ENCODE results near the gene TNNC1.

The TNNC1 gene

DNA sequence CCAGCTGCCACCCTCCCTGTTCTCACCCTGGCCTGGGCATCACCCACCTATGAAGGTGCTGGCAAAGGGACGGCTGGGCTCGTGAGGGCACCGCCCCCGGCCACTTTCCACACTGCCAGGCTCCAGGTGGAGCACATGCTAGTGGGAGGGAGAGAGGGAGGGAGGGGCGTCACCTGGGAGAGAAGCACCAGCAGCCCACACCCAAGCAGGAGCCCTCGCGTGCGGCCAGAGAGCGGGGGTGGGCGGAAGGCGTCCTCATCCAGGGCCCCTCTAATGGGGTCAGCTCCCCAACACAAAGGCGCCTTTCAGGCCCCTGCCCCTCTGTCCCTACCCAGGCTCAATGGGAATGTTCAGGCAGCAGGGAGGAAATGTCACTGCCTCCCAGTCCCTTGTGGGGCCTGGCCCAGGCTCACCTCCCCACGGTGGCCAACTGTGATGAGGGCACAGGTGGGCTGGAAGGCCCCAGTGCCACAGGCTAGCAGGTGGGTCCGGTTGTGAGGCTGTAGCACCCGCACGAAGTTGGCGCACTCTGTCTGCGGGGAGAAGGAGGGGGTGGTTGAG, 12.0 kb downstream of the TNNC1 start:
- DNase-seq = no peak

DNA sequence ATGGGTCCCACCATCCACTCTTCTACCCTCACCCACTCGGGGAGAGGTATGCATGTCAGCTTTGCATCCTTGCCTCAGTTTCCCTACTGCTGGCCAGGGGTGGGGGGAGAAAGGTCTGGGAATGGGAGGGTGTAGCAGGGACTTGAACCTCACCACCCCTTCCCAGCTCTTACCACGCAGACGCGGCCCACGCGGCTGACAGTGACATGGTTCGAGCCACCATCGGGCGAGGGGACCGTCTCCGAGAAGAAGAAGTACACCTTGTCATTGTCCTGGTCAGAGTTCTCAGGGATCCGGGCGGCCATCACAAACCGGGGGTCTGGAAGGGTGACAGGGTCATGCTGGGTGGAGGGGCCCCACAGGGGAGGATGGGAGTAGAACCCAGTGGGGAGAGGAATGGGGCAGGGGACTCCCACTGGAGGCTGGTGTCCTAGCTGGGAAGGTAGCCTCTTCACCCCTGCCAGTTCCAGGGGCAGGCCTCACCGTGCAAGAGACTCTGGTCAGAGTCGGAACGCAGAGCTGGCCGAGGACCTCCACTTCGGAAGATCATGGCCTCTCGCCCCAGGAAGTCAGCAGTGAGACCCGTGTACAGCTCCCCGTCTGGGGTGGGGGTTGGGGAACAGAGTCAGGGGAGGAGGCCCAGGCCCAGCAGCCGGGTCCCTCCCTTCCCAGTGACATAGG, 12.6 kb downstream of the TNNC1 start:
- DNase-seq = no peak

DNA sequence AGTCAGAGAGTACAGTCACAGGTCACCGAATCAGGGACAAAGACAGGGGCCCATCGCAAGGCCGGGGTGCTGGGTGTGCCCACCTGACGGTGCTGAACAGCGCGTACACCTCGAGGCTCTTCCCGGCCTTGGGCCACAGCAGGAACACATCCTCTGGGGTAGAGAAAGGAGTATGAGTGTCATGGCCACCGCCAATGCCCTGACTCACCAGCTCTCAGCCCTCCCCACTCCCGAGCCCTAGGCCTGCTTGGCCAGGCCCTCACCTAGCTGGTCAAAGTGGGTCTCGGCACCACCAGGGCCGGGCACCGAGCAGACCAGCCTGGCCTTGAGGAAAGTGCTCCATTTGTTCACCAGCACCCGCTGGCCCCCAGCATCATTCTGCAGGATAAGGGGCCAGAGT, 13.2 kb downstream of the TNNC1 start:
- DNase-seq = no peak

DNA sequence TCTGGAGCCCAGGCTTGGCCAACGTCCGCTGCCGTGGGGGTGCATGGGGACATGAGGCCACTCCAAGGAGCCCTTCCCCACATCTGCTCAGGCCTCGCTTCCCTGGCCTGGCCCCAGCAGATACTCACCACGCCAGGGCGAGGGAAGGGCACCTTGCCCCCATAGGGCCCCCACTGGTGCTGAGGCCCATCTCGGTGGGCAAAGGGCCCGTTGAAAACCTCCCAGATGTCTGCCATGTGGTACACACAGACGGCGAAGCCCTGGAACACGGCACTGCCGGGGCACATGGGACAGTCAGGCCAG, 13.6 kb downstream of the TNNC1 start:
- no peak for DNase-seq

DNA sequence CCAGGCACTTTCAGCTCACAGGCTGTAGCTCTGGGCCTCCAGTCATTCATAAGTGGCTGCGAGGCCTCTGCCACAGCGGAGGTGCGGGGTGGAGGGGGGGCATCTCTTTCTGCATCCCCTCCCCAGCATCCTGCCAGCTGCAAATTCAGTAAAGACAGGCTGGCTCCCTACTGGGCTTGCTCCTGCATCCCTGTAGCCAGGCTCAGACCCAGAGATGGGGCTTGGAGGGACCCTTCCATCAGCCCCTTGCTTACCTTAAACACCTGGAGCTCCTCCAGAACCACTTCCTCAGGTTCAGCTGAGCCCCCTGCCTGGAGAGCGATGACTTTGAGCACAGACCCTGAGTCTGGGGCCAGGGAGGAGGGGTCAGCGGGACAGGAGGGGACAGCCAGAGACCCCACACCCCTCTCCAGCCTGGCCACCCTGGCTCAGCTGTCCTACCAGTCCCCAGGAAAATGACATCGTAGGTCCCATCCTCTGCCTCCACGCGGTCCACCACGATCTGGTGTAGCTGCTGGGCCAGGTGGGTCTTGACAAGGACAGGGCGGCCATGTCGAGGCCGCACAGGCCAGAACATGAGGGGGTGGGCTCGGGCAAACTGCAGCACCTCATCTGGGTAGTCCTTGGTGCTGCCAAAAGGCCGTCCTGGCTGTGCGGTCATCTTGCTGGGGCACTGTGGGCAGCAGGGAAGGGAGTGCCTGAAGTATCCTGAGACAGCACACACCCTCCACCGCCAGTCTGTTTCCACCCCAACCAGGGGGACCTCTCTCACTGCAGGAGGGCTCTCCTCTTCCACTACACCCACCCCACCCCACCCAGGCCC, 14.2 kb downstream of the TNNC1 start:
- DNase-seq = no peak

DNA sequence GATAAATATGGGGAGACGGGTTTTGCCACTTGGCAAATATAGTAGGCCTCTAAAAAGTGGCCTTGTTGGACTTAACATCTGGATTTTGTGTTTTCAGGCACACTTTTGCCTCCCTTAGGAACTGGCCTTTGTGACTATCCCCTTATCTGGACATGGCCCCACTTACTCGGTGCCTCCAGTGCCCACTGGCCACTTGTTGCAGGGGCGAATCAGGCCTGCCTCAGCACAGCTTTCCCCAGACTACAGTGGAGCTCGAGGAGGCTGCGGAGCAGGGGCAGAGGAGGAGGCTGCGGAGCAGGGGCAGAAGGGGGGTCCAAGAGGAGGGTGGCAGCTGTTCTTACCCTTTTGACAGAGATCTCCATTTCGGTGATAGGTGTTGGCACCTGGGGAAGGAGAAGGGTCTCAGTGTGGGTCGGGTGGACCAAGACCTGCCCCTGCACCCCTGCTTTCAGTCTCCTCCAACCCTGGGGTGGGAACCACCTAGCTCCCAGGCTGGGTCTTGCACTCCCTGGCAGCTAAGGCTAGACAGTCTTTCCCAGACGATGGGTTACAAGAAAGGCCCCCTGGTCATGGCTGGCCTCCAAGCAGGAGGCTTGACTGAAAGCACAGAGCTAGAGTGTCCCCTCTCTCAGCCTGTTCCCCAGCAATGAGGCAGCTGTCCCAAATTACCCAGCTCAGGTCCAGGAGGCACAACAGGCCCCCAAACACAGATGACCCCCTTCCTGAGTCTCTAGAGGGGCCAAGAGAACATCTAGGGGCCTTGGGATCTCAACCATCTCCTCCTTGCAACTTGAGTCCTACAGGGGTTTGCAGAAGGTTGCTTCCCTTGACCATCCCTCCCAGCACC, 15.0 kb downstream of the TNNC1 start:
- DNase-seq = no peak

DNA sequence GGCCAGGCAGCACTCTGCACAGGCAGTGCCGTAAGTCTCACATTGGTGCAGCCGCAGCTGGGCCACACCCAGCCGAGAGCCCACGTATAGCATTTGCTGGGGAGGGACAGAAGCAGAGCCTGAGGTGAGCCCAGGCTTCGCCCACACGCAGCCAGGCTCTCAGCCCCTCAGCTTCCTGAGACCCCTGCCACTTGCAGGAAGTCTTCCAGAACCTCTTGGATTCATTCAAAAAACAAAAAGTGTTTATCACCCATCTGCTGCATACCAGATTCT, 15.8 kb downstream of the TNNC1 start:
- DNase-seq = no peak

DNA sequence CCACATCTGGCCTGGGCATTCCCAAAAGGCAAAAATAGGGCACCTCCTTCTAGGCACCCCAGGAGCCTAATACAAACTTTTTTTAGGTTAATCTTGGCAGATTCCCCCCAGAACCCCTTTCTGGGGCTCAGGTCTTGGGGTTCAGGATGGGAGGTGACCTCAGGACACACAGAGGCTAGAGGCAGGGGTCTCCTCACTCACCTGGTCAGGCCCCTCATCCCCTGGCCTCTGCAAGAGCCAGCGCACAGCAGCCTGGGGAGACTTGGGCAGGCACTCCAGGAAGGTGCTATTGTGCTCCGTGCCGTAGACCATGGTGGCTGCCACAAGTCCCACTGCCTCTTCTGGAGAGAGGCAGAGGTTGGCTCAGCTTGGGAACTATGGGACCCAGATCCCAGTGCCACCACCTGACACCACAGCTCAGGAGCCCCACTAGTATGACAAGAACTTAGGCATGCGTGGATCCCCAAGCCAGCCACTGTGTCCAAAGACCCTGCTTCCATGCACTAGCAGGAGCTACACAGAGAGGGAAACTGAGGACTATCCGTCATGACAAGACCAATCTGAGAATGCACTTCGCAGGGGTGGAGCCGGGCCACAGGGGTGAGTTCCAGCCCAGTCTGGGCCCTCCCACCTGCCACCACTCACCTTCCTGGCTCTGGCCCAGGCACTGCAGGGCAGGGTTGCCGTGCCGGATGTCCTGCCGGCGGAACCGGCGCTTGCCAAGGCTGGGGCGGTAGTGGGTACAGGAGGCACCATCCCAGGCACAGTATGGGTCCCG, 16.3 kb downstream of the TNNC1 start:
- peak; percentile 23 for DNase-seq

DNA sequence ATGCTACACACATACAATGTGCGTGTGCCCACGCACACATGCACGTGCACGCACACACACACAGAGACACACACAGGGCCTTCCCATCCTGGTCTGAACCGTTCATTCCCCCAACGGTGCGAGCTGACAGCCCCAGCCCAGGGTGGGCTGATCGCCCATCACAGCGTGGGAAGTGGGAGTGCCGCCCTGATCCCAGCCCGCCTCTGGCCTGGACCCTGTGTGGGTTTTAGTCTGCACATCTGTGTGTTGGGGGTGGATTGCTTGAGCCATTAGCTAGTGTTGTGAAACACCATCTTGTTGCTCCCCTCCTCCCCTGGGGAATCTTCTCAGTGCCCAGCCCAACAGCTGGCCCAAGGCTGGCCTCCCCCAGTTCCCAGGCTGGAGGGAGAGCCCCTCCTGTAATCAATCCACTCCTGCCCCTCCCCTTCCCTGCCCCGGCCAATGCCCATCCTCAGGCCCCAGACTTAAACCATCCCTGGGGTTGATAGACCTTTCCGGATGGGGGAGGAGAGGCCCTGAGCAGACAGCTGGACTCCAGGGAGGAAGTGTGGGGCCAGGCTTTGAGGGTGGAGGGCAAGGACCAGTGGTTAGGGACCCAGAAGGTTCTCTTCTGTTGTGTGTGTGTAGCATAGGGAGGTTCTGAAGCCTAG, 17.2 kb downstream of the TNNC1 start:
- DNase-seq = peak; percentile 24

DNA sequence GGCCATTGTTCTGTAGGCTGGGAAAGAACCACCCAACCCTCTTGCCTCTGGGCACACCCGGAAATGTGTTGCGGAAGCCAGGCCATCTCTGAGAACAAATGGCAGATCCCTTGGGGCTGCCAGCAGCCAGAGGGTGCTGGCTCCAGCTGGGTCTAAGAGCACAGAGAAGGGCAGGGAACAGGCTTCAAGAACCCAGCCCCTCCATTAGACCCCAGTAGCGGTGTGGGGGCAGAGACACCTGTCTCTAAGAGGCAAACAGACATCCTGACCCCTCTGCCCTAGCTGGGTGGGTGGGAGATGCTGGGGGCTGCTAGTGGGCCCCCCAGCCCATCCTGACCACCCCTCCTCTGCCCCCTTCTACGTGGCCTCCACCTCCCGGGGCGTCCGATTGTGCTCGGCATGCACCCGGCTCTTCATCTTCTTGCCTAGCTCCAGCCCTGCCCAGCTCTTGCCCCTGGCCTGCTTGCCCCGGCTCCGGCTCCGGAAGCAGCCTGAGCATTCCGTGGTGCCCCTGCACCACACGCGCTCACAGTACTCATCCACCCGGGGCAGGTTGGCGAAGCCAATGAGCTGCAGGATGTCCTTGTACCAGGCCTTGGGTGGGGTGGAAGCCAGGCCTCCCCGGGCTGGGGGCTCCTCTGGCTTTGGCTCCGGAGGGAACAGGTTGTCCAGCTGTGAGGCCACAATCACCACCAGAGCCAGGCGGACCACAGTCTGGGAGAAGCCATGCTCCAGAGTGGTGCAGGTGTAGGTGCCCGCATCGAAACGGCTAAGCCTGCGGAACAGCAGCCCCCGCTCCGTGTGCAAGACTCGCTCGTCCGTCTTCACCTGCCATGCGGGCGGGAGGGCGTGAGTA, 18.4 kb downstream of the TNNC1 start:
- DNase-seq = peak; percentile 29

DNA sequence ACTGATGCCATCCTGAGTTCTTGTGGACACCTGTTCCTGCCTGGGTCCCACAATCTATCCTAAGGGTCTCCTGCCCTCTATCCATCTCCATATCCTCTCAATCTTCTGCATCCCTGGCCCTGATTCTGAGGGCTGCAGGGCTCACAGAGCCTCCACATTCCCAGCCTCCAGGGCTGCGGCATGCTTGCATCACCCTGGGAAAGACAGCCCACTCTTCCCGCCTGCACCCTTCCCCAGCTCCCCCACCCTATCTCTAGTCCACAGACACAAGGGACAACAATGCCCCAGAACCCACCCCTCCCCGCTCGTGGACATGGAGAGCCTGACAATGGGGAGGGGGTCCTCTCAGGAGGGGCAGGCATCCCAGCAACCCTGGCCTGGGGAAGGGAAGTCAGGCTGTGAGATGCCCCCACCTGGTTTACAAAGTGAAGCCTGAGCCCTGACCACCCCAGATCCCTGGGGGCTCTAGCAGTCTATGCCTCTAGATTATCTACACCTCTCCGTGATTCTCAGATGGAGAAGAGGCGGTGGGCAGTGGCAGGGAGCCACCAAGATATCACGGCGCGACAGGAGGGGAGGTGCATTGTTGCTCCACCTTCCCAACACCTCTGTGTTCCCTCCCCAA, 19.2 kb downstream of the TNNC1 start:
- no peak for DNase-seq

DNA sequence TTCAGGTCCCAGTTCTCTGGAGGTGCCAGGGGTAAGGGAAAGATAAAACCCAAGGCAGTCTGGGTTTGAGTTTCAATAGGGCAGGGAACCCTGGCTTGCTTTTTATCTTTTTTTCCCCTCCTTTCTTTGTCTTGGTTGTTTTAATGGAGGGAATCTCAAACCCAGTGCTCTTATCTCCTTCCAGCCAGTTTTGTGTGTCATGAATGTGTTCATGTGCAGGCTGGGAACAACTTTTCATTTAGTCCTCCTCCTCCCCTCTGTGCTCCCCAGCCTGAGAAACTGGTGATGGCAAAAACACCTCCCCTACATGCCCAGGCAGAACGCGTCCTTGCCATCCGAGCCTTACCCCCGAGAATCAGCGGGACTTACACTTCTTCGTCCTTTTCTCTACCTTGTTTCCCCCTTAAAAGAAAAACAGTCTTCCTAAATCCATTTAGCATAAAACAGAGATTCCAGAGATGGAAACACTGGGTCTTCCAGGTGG, 19.8 kb downstream of the TNNC1 start:
- peak; percentile 22 for DNase-seq

DNA sequence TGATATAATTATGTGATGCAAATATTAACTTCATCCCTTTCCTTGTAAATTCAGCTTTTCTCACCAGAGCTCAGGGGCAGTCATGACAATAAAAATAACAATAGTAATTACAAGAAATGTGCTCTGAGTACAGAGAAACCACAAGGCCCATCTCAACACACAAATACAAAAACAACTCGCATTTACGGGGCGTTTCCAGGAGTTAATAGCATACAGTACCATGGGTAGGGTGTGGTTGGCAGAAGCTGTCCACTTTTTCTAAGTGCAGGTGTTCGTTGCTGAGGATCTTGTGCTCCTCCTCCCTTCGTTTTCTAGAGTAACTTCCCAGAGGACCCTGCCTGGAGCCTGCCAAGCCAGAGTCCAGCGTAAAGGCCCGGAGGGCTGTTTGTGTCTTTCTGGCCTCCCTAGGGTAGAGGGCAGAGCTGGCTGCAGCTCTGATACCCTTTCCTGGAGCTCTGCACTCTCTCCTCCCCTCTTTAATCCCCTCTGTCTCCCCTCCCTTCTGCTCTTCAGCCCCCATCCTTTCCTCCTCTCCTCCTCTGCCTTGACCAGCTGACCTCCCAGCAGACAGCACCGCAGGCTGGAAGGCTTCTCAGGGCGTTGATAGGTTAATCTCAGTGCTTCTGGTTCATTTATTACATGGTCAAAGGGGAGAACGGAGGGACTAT, 20.4 kb downstream of the TNNC1 start:
- DNase-seq = peak; percentile 23

DNA sequence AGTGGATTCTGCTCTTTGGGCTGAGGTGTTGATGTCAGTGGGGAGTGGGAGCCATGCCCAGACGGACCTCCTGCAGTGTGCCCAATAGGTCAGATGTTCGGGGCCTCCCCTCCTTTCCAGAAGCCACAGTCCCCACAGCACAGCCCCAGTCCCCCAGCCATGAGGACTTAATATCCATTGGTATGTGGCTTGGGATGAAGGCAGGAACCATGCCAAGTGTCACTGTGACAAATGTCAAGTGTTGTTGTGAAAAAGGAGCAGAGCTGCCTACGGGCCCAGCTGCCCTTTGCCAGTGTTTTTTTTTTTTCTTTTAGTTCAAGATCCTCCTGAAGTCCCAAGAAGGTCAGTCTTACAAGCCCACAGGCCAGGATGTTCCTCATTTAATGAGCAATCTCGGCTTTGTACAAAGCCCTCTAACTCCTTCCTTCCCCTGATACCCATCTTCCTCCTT, 21.1 kb downstream of the TNNC1 start:
- DNase-seq = no peak

DNA sequence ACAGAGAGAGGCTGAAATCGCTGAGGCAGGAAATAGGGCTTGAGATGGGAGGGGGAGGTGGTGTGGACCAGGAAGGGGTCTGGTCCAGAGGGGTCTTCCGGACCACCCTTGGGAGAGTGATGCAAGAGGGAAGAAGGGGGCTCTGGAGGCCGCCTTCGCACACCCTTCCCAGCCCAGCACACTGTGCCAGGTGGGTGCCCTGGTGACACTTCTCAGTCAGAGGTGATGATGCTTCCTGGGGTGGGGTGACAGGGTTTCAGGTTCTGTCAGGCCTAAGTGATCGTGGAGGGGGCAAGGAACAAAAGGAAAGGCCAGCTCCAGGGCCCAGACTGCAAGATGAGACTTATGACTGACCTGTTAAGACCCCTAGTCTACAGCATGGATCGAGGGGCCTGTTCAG, 21.6 kb downstream of the TNNC1 start:
- DNase-seq = no peak

DNA sequence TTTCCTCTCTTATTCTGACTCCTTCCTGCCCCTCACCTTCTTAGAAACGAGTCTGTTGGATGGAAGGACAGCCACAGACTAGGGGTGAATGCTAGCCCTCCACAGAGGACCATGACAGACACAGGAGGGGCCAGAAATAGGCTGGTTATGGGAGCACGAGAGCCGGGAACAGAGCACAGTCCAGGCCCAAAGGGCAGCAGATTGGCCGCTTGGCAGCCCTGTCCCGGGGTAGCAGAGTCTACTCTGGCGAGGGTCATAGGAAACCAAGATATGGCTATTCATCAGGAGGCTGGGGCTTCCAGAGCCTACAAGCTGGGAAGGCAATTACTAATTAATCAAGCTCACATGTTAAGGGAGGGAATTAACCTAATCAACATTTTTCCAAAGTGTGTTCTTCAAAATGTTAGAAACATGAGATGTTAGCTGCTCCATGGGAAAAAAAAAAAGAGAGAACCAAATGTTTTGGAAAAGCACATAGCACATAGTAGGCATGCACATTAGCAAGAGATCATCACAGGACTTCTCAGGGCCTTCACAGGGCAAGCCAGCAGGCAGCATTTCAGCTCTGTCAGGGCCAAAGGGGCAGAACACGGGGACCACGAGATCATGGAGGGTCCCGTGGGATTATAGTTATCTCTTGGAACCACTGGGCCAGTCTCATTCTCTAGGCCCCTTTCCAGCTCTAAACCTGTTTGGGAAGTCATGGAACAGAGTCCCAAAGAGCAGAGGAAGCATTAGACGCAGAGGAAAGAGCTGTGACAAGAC, 22.2 kb downstream of the TNNC1 start:
- DNase-seq = no peak

DNA sequence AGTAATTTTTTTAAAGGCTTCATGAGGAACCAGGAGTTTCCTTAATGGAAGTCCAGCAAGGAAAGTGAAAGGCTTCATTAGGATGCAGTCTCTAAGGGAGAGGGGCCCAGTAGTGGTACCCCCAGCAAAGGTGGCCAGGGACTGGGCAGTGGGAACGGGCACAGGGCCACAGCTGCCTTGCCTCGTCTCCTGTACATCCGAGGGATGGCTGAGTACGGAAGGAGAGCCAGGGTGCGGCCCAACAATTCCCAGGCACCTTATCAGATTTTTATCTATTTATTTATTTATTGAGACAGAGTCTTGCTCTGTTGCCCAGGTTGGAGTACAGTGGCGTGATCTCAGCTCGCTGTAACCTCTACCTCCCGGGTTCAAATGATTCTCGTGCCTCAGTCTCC, 23.4 kb downstream of the TNNC1 start:
- no peak for DNase-seq

DNA sequence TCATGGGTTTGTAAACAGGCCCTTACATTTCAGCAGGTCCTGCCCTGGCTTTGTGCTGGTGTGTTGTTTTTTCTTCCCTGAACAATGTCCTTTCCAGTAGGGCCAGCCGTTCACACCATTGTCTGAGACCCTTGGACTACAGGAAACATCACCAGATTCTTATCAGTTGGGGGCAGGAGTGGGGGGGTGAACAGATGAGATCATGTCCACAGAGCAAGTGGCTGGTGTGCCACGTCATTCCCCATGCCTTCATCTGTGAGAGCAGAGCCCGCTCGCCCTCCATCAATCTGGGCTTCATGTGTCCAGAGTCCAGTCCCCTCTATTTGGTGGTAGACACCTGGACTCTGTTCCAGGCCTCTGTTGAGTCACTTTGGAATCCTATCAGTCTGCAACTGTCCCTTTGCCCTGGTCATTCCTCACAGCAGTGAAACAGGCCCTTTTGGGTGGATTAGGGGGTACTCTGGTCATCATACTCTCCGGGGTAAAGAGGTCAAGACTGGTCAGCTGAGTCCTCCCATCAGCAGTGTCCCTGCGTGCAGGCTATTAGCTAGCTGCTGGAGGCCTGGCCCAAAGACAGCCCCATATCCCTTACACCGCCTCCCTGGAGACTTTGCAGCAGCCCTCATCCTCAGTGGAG, 23.9 kb downstream of the TNNC1 start:
- no peak for DNase-seq

DNA sequence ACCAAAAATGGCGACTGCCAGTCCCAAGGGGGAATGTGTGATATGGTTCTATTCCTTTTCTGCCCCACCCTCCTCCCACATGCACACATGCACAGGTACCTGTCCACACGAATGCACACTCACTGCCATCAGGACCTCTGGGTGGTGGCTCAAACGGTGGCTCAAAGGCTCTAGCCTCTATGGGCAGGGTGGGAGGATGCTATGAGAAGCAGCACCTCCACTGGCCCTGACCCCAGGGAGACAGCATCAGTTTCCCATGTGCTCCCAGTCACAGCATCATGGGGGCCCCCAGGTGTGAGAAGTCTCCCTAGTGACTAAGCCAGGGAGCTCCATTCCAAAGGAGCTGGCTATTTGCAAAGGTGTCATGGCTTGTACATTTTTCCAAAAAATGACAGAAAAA, 24.8 kb downstream of the TNNC1 start:
- DNase-seq = no peak
